ENCODE measurements around the gene ACER3.

DNA sequence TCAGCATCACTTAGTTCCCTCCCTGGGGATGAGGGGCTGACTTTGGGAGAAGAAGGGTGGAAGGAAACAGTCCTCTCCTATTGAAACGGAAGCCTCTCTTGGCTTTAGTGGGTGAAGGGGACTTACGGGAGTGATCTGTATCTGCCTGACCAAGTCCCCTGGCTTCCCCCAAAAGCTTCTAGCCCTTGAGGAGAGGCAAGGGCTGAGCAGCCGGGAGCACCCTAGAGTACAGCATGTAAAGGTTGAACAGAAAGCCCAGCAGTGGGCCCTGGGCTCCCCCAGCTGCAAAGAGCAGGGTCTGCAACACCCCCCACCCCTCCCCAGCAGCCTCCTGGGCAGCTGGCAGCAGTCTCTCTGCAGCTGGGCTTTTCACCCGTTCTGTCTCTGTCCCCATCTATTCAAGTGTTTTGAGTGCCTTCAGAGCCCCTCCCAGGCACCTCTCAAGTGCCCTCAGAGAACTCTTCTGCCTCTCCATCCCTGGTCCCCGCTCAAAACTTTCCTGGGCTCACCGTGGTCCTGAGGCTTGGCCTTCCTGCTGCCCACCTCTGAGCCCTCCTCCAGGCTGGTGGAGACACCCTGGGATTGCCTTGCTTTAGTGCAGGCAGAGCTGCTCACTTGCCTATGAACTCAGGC is 208.7 kb downstream of the ACER3 start:
- no peak for TF ChIP-seq CTCF (IDR thresholded peaks at IDR 0.05)
- TF ChIP-seq POLR2A (IDR thresholded peaks at IDR 0.05), result no peak
- no peak for TF ChIP-seq POLR2AphosphoS5 (IDR thresholded peaks at IDR 0.05)
- TF ChIP-seq EP300 (IDR thresholded peaks at IDR 0.05), result no peak

Measured in sigmoid colon (tissue), 4 donors.